Measurements from ENCODE around the gene ACVR2B. TPM values are rescaled to one million over a fixed set of nuclear protein-coding genes. Genes with fewer than 3 reads are reported as not detected.

The ACVR2B gene
- total and polyA plus RNA-seq, 2 of the 13 experiments (the other 11 are each of a cell fraction or from before 2014, with no cell fraction given) = 10.0 to 12.7 TPM

DNA sequence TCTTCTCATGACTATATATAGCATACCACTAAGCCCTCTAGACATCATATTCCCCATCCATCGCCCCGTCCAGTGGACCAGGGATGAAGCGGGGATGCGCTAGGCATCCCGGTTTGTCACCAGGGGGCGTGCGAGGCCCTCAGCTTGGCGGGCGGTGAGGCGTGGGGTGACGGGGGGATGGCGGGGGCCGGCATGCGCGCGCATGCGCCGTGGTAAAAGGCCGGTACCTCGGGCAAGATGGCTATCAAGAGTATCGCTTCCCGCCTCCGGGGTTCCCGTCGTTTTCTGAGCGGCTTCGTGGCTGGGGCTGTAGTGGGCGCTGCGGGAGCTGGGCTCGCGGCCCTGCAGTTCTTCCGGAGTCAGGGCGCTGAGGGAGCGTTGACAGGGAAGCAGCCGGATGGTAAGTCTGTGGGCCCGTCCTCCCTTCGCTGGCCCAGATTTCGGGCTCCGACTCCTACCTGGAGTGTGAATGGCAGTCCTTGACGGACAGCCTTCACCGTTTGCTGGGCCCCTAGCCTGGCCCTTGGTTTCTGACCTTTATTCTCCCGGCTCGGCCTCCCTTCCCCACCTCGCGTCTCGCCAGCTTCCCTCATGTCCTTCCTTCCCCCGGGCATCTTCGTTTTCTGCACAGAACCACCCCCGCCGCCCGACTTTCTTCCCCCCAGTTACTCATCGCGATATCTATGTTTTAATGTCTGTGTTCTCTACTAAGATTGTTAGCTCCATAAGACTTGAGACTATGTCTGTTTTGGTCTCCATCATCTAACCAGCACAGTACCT is 42.6 kb downstream of the ACVR2B start, which contains the start of gene EXOG (continued):
- TF ChIP-seq, protein P1, sequence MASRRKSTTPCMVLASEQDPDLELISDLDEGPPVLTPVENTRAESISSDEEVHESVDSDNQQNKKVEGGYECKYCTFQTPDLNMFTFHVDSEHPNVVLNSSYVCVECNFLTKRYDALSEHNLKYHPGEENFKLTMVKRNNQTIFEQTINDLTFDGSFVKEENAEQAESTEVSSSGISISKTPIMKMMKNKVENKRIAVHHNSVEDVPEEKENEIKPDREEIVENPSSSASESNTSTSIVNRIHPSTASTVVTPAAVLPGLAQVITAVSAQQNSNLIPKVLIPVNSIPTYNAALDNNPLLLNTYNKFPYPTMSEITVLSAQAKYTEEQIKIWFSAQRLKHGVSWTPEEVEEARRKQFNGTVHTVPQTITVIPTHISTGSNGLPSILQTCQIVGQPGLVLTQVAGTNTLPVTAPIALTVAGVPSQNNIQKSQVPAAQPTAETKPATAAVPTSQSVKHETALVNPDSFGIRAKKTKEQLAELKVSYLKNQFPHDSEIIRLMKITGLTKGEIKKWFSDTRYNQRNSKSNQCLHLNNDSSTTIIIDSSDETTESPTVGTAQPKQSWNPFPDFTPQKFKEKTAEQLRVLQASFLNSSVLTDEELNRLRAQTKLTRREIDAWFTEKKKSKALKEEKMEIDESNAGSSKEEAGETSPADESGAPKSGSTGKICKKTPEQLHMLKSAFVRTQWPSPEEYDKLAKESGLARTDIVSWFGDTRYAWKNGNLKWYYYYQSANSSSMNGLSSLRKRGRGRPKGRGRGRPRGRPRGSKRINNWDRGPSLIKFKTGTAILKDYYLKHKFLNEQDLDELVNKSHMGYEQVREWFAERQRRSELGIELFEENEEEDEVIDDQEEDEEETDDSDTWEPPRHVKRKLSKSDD (CRISPR knock-in tag; IDR thresholded peaks at IDR 0.05; ENCODE audit: low read depth) = 0 out of 2 replicates have a peak, but pooled peaks have one; percentile 39
- peak; percentile 56; the same call in 1 of the 2 replicates for TF ChIP-seq ZNF788 (CRISPR knock-in tag; IDR thresholded peaks at IDR 0.05; ENCODE audit: borderline replicate concordance)
- peak; percentile 81 for TF ChIP-seq ARNT2 (CRISPR knock-in tag; IDR thresholded peaks at IDR 0.05; ENCODE audit: low read depth)
- TF ChIP-seq, protein P2, sequence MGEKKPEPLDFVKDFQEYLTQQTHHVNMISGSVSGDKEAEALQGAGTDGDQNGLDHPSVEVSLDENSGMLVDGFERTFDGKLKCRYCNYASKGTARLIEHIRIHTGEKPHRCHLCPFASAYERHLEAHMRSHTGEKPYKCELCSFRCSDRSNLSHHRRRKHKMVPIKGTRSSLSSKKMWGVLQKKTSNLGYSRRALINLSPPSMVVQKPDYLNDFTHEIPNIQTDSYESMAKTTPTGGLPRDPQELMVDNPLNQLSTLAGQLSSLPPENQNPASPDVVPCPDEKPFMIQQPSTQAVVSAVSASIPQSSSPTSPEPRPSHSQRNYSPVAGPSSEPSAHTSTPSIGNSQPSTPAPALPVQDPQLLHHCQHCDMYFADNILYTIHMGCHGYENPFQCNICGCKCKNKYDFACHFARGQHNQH (CRISPR knock-in tag; IDR thresholded peaks at IDR 0.05) = peak; percentile 88
- TF ChIP-seq ZNF841 (CRISPR knock-in tag; IDR thresholded peaks at IDR 0.05; ENCODE audit: borderline replicate concordance) = 0 out of 2 replicates have a peak, but pooled peaks have one; percentile 34
- TF ChIP-seq SAP130 (CRISPR knock-in tag; IDR thresholded peaks at IDR 0.05; ENCODE audit: low read depth) = peak; percentile 77
- peak; percentile 35; the same call in 1 of the 2 replicates for TF ChIP-seq MED1 (CRISPR knock-in tag; IDR thresholded peaks at IDR 0.05)
- TF ChIP-seq ZNF205 (CRISPR knock-in tag; IDR thresholded peaks at IDR 0.05) = peak; percentile 65
- TF ChIP-seq, protein P3, sequence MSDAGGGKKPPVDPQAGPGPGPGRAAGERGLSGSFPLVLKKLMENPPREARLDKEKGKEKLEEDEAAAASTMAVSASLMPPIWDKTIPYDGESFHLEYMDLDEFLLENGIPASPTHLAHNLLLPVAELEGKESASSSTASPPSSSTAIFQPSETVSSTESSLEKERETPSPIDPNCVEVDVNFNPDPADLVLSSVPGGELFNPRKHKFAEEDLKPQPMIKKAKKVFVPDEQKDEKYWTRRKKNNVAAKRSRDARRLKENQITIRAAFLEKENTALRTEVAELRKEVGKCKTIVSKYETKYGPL (CRISPR knock-in tag; IDR thresholded peaks at IDR 0.05) = no peak
- TF ChIP-seq, protein P4, sequence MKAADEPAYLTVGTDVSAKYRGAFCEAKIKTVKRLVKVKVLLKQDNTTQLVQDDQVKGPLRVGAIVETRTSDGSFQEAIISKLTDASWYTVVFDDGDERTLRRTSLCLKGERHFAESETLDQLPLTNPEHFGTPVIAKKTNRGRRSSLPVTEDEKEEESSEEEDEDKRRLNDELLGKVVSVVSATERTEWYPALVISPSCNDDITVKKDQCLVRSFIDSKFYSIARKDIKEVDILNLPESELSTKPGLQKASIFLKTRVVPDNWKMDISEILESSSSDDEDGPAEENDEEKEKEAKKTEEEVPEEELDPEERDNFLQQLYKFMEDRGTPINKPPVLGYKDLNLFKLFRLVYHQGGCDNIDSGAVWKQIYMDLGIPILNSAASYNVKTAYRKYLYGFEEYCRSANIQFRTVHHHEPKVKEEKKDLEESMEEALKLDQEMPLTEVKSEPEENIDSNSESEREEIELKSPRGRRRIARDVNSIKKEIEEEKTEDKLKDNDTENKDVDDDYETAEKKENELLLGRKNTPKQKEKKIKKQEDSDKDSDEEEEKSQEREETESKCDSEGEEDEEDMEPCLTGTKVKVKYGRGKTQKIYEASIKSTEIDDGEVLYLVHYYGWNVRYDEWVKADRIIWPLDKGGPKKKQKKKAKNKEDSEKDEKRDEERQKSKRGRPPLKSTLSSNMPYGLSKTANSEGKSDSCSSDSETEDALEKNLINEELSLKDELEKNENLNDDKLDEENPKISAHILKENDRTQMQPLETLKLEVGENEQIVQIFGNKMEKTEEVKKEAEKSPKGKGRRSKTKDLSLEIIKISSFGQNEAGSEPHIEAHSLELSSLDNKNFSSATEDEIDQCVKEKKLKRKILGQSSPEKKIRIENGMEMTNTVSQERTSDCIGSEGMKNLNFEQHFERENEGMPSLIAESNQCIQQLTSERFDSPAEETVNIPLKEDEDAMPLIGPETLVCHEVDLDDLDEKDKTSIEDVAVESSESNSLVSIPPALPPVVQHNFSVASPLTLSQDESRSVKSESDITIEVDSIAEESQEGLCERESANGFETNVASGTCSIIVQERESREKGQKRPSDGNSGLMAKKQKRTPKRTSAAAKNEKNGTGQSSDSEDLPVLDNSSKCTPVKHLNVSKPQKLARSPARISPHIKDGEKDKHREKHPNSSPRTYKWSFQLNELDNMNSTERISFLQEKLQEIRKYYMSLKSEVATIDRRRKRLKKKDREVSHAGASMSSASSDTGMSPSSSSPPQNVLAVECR (CRISPR knock-in tag; IDR thresholded peaks at IDR 0.05; ENCODE audit: borderline replicate concordance) = peak; percentile 74
- TF ChIP-seq, protein P5, sequence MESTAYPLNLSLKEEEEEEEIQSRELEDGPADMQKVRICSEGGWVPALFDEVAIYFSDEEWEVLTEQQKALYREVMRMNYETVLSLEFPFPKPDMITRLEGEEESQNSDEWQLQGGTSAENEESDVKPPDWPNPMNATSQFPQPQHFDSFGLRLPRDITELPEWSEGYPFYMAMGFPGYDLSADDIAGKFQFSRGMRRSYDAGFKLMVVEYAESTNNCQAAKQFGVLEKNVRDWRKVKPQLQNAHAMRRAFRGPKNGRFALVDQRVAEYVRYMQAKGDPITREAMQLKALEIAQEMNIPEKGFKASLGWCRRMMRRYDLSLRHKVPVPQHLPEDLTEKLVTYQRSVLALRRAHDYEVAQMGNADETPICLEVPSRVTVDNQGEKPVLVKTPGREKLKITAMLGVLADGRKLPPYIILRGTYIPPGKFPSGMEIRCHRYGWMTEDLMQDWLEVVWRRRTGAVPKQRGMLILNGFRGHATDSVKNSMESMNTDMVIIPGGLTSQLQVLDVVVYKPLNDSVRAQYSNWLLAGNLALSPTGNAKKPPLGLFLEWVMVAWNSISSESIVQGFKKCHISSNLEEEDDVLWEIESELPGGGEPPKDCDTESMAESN (CRISPR knock-in tag; conservative IDR thresholded peaks at IDR 0.05) = peak; percentile 79
- TF ChIP-seq, protein P6, sequence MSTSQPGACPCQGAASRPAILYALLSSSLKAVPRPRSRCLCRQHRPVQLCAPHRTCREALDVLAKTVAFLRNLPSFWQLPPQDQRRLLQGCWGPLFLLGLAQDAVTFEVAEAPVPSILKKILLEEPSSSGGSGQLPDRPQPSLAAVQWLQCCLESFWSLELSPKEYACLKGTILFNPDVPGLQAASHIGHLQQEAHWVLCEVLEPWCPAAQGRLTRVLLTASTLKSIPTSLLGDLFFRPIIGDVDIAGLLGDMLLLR (CRISPR knock-in tag; IDR thresholded peaks at IDR 0.05) = peak; percentile 38; the same call in 1 of the 2 replicates
- TF ChIP-seq, protein P7, sequence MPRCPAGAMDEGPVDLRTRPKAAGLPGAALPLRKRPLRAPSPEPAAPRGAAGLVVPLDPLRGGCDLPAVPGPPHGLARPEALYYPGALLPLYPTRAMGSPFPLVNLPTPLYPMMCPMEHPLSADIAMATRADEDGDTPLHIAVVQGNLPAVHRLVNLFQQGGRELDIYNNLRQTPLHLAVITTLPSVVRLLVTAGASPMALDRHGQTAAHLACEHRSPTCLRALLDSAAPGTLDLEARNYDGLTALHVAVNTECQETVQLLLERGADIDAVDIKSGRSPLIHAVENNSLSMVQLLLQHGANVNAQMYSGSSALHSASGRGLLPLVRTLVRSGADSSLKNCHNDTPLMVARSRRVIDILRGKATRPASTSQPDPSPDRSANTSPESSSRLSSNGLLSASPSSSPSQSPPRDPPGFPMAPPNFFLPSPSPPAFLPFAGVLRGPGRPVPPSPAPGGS (CRISPR knock-in tag; IDR thresholded peaks at IDR 0.05) = no peak

Data from HepG2 (cell line).